ENCODE results near the gene DZIP3. TPM values are rescaled to one million over a fixed set of nuclear protein-coding genes. Genes with fewer than 3 reads are reported as not detected.

DZIP3 gene
- total and polyA plus RNA-seq, 2 of the 8 experiments (the other 6 are each of a cell fraction or from before 2014, with no cell fraction given): 10.4 to 24.3 TPM

DNA sequence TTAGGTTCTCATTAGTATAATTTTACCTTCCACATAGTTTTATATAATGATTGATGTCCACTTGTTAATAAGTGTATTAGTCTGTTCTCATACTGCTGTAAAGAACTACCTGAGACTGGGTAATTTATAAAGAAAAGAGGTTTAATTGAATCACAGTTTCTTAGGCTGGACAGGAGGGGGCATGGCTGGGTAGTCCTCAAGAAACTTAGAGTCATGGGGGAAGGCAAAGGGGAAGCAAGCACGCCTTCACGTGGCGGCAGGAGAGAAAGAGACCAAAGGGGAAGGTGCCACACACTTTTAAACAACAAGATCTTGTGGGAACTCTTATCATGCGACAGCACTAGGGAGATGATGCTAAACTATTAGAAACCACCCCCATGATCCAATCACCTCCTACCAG lies 19.2 kb downstream of the DZIP3 start (continued):
- TF ChIP-seq SAP30 (IDR thresholded peaks at IDR 0.05; ENCODE audit: insufficient read depth, insufficient replicate concordance, low read length): no peak
- TF ChIP-seq KDM4A (IDR thresholded peaks at IDR 0.05; ENCODE audit: low read depth, low read length, severe bottlenecking): no peak
- no peak for TF ChIP-seq PHF8 (conservative IDR thresholded peaks at IDR 0.05; ENCODE audit: low read depth, low read length)
- no peak for TF ChIP-seq TCF12 (IDR thresholded peaks at IDR 0.05; ENCODE audit: low read depth, low read length)
- TF ChIP-seq NANOG (IDR thresholded peaks at IDR 0.05; ENCODE audit: insufficient read depth, low read depth, low read length, poor library complexity, severe bottlenecking): no peak

All from H1 (cell line).